ENCODE measurements around the gene RPS6KC1. TPM values are rescaled to one million over a fixed set of nuclear protein-coding genes. Genes with fewer than 3 reads are reported as not detected.
A peak's percentile ranks its signal among the peaks of the same experiment; 100 is the strongest.

Gene RPS6KC1
- total and polyA plus RNA-seq, 9 of the 15 experiments (the other 6 are each of a cell fraction or from before 2014, with no cell fraction given) = 4.3 to 34.6 (median 20.9) TPM

DNA sequence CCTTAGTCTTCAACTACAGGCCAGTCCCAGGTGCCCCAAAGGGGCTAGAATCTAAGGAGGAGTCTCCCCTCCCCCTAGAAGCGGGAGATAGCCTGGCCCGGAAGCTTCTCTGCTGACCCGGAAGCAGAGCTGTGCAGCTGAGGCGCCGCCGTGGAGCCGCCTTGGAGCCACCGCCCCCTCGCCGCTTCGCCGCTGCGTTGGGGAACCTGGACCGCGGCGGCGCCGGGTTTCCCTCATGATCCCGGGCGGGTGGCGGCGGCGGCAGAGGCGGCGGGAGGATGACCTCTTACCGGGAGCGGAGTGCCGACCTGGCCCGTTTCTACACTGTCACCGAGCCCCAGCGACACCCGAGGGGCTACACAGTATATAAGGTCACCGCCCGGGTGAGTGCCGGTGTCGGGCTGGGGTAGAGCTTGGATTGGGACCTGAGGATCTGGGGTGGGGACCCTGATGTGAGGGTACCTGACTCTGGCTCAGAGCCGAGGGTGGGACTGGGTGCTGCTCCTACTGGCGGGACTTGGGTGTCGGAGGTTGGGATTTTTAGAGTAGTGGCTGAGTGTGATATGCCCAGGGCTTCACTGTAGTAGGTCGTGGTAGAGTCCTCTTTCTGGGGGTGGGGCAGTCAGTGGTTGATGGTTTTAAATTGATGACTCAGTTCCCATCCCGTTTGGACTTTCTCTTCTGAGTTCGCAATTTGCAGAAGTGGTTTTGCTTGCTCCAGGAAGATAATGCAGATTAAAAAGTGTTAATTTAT lies at the start of gene RPS6KC1 (continued):
- TF ChIP-seq ZMIZ1 (IDR thresholded peaks at IDR 0.05; ENCODE audit: low read depth in 2 of 2, low read length in 2 of 2) (peak in 1 of 2 experiments; percentile 10; a peak in 1 of 4 replicates), NEUROD1 (IDR thresholded peaks at IDR 0.05; ENCODE audit: borderline replicate concordance, low read depth, low read length, partially characterized antibody) (peak; percentile 42), TCF7L2 (IDR thresholded peaks at IDR 0.05; ENCODE audit: low read depth, low read length) (peak; percentile 80), MEIS2 (IDR thresholded peaks at IDR 0.05; ENCODE audit: partially characterized antibody) (peak; percentile 92), GMEB1 (CRISPR knock-in tag; IDR thresholded peaks at IDR 0.05) (peak; percentile 54), MAZ (CRISPR knock-in tag; conservative IDR thresholded peaks at IDR 0.05 in 1 of 2, IDR thresholded peaks at IDR 0.05 in 1 of 2) (peak; percentile 81 to 85; a peak in 3 of 4 replicates), BRD4 (IDR thresholded peaks at IDR 0.05) (no peak), JUNB (CRISPR knock-in tag; conservative IDR thresholded peaks at IDR 0.05) (0 out of 2 replicates have a peak, but pooled peaks have one; percentile 46), ZNF444 (CRISPR knock-in tag; IDR thresholded peaks at IDR 0.05) (peak; percentile 40; the same call in 1 of the 2 replicates), CHCHD3 (CRISPR knock-in tag; IDR thresholded peaks at IDR 0.05) (no peak), ZNF436 (CRISPR knock-in tag; IDR thresholded peaks at IDR 0.05) (no peak), IRF9 (tag; IDR thresholded peaks at IDR 0.05) (no peak)
- TF ChIP-seq, protein P1, sequence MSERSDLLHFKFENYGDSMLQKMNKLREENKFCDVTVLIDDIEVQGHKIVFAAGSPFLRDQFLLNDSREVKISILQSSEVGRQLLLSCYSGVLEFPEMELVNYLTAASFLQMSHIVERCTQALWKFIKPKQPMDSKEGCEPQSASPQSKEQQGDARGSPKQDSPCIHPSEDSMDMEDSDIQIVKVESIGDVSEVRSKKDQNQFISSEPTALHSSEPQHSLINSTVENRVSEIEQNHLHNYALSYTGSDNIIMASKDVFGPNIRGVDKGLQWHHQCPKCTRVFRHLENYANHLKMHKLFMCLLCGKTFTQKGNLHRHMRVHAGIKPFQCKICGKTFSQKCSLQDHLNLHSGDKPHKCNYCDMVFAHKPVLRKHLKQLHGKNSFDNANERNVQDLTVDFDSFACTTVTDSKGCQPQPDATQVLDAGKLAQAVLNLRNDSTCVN (CRISPR knock-in tag; IDR thresholded peaks at IDR 0.05) = no peak
- TF ChIP-seq, protein P2, sequence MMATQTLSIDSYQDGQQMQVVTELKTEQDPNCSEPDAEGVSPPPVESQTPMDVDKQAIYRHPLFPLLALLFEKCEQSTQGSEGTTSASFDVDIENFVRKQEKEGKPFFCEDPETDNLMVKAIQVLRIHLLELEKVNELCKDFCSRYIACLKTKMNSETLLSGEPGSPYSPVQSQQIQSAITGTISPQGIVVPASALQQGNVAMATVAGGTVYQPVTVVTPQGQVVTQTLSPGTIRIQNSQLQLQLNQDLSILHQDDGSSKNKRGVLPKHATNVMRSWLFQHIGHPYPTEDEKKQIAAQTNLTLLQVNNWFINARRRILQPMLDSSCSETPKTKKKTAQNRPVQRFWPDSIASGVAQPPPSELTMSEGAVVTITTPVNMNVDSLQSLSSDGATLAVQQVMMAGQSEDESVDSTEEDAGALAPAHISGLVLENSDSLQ (IDR thresholded peaks at IDR 0.05) = peak; percentile 81
- TF ChIP-seq, protein P3, sequence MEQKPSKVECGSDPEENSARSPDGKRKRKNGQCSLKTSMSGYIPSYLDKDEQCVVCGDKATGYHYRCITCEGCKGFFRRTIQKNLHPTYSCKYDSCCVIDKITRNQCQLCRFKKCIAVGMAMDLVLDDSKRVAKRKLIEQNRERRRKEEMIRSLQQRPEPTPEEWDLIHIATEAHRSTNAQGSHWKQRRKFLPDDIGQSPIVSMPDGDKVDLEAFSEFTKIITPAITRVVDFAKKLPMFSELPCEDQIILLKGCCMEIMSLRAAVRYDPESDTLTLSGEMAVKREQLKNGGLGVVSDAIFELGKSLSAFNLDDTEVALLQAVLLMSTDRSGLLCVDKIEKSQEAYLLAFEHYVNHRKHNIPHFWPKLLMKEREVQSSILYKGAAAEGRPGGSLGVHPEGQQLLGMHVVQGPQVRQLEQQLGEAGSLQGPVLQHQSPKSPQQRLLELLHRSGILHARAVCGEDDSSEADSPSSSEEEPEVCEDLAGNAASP (IDR thresholded peaks at IDR 0.05) = no peak

All from K562 (cell line).